Measurements from ENCODE around the gene B3GNT5. TPM values are rescaled to one million over a fixed set of nuclear protein-coding genes. Genes with fewer than 3 reads are reported as not detected.

The B3GNT5 gene
- total RNA-seq, 1 donor from 2014 or later = 19.9 TPM

GRCh38 chr3:183317271-183317670, 64.2 kb downstream of the B3GNT5 start:
- Mint-ChIP-seq H3K4me1 (ENCODE audit: low read depth) (no peaks in the 10 kb centered on the region), H3K27ac (ENCODE audit: unreplicated experiment) (no peak overlapping the region), H3K4me3 (ENCODE audit: unreplicated experiment) (no peak overlapping the region), H3K9me3 (ENCODE audit: low read depth) (no peaks in the 10 kb centered on the region), H3K36me3 (ENCODE audit: low read depth) (no peaks in the 10 kb centered on the region), H3K27me3 (ENCODE audit: low read depth) (no peaks in the 10 kb centered on the region)
- DNase-seq (ENCODE audit: low spot score) = no peak
- no peak for TF ChIP-seq CTCF (IDR thresholded peaks at IDR 0.05)

- Mint-ChIP-seq H3K4me3 (ENCODE audit: unreplicated experiment) (no peak overlapping the region), H3K36me3 (ENCODE audit: low read depth) (no peaks in the 10 kb centered on the region), H3K9me3 (ENCODE audit: low read depth) (no peaks in the 10 kb centered on the region), H3K4me1 (ENCODE audit: low read depth) (no peaks in the 10 kb centered on the region), H3K27ac (ENCODE audit: unreplicated experiment) (no peak overlapping the region), H3K27me3 (ENCODE audit: low read depth) (no peaks in the 10 kb centered on the region)
- no peak for TF ChIP-seq CTCF (IDR thresholded peaks at IDR 0.05)
- no peak for DNase-seq (ENCODE audit: low spot score)
Observed at GRCh38 chr3:183317886-183318865, 65.1 kb downstream of the B3GNT5 start.

- H3K4me3 Mint-ChIP-seq (ENCODE audit: unreplicated experiment) = no peak overlapping the region
- no peaks in the 10 kb centered on the region for H3K36me3 Mint-ChIP-seq (ENCODE audit: low read depth)
- no peaks in the 10 kb centered on the region for H3K27me3 Mint-ChIP-seq (ENCODE audit: low read depth)
- no peaks in the 10 kb centered on the region for H3K9me3 Mint-ChIP-seq (ENCODE audit: low read depth)
- no peak overlapping the region for H3K27ac Mint-ChIP-seq (ENCODE audit: unreplicated experiment)
- DNase-seq (ENCODE audit: low spot score) = no peak
- no peaks in the 10 kb centered on the region for H3K4me1 Mint-ChIP-seq (ENCODE audit: low read depth)
- no peak for TF ChIP-seq CTCF (IDR thresholded peaks at IDR 0.05)
Observed at GRCh38 chr3:183318877-183319276, 65.8 kb downstream of the B3GNT5 start.

GRCh38 chr3:183319371-183319770, 66.3 kb downstream of the B3GNT5 start:
- TF ChIP-seq CTCF (IDR thresholded peaks at IDR 0.05) = no peak
- Mint-ChIP-seq H3K27ac (ENCODE audit: unreplicated experiment) (no peak overlapping the region), H3K36me3 (ENCODE audit: low read depth) (no peaks in the 10 kb centered on the region), H3K4me3 (ENCODE audit: unreplicated experiment) (no peak overlapping the region), H3K27me3 (ENCODE audit: low read depth) (no peaks in the 10 kb centered on the region), H3K4me1 (ENCODE audit: low read depth) (no peaks in the 10 kb centered on the region), H3K9me3 (ENCODE audit: low read depth) (no peaks in the 10 kb centered on the region)
- DNase-seq (ENCODE audit: low spot score) = no peak

Other genes starting within 250 kb of the B3GNT5 start
- 17.8 to 24.1 TPM (median 23.3 TPM) in 3 replicates for gene MCCC1, start 153.8 kb upstream of the B3GNT5 start, total RNA-seq
- gene LAMP3, start 90.5 kb upstream of the B3GNT5 start, total RNA-seq = 9.5 to 19.1 TPM (median 9.9 TPM) in 3 replicates
- gene MCF2L2, start 175.4 kb downstream of the B3GNT5 start, total RNA-seq = 1.6 to 2.6 TPM (median 2.1 TPM) in 3 replicates